ENCODE data around the gene DNAJC1.
A peak's percentile ranks its signal among the peaks of the same experiment; 100 is the strongest.

The DNAJC1 gene

GRCh38 chr10:21993360-21994001 lies 10.0 kb downstream of the DNAJC1 start:
- Histone ChIP-seq H4K12ac (ENCODE audit: low read depth, low read length) (no peak overlapping the region), H3K4me1 (ENCODE audit: control insufficient read depth in 1 of 2, insufficient read depth in 2 of 2, low read length in 2 of 2) (no peaks in the 10 kb centered on the region), H2BK5ac (ENCODE audit: low read depth, low read length, poor library complexity) (no peak overlapping the region), H3K4me2 (ENCODE audit: low read length) (no peak overlapping the region), H2AK5ac (ENCODE audit: low read length) (no peak overlapping the region), H3K23ac (ENCODE audit: low read length) (no peak overlapping the region), H3K9me3 (ENCODE audit: insufficient read depth, low read depth, low read length) (no peaks in the 10 kb centered on the region), H3K79me1 (ENCODE audit: low read length) (no peaks in the 10 kb centered on the region), H3K9ac (ENCODE audit: low read length) (no peak overlapping the region), H3K36me3 (ENCODE audit: control insufficient read depth in 1 of 2, insufficient read depth in 2 of 2, low read length in 2 of 2) (no peaks in the 10 kb centered on the region), H3K18ac (ENCODE audit: low read length) (no peak overlapping the region), H3K27ac (ENCODE audit: low read depth, low read length) (no peak overlapping the region), H3K27me3 (ENCODE audit: insufficient read depth, low read length) (no peaks in the 10 kb centered on the region), H3K4ac (ENCODE audit: low read depth, low read length) (no peak overlapping the region), H4K8ac (ENCODE audit: low read depth, low read length) (no peak overlapping the region), H3K4me3 (ENCODE audit: low read depth, low read length) (no peak overlapping the region), H2BK120ac (ENCODE audit: insufficient read depth, low read length, poor library complexity) (no peak overlapping the region), H4K91ac (ENCODE audit: low read depth, low read length) (no peak overlapping the region), H3K14ac (ENCODE audit: low read length) (no peak overlapping the region), H2BK12ac (ENCODE audit: low read length) (no peak overlapping the region), H2AFZ (ENCODE audit: insufficient read depth, low read length, poor library complexity) (no peak overlapping the region), H3K79me2 (ENCODE audit: control insufficient read depth, insufficient read depth, low read length, poor library complexity) (no peaks in the 10 kb centered on the region)
- peak in 1 of 2 donors; percentile 71 for DNase-seq
- WGBS (ENCODE audit: extremely low coverage, insufficient coverage, insufficient read length) = no CpG with 5 or more reads among the region's 7 CpGs

GRCh38 chr10:21991785-21992184 lies 11.7 kb downstream of the DNAJC1 start:
- no peak overlapping the region for H3K18ac ChIP-seq (ENCODE audit: low read length)
- no peak overlapping the region for H2BK12ac ChIP-seq (ENCODE audit: low read length)
- no peak overlapping the region for H2AFZ ChIP-seq (ENCODE audit: insufficient read depth, low read length, poor library complexity)
- H2BK5ac ChIP-seq (ENCODE audit: low read depth, low read length, poor library complexity) = no peak overlapping the region
- no peak overlapping the region for H2AK5ac ChIP-seq (ENCODE audit: low read length)
- H3K79me1 ChIP-seq (ENCODE audit: low read length) = no peaks in the 10 kb centered on the region
- no peak overlapping the region for H4K12ac ChIP-seq (ENCODE audit: low read depth, low read length)
- no peaks in the 10 kb centered on the region for H3K4me1 ChIP-seq (ENCODE audit: control insufficient read depth in 1 of 2, insufficient read depth in 2 of 2, low read length in 2 of 2)
- no peaks in the 10 kb centered on the region for H3K9me3 ChIP-seq (ENCODE audit: insufficient read depth, low read depth, low read length)
- H3K27me3 ChIP-seq (ENCODE audit: insufficient read depth, low read length) = no peaks in the 10 kb centered on the region
- no peak overlapping the region for H4K8ac ChIP-seq (ENCODE audit: low read depth, low read length)
- H3K9ac ChIP-seq (ENCODE audit: low read length) = no peak overlapping the region
- no peak overlapping the region for H3K23ac ChIP-seq (ENCODE audit: low read length)
- H3K36me3 ChIP-seq (ENCODE audit: control insufficient read depth in 1 of 2, insufficient read depth in 2 of 2, low read length in 2 of 2) = no peaks in the 10 kb centered on the region
- WGBS (ENCODE audit: extremely low coverage, insufficient coverage, insufficient read length) = no CpG with 5 or more reads among the region's 8 CpGs
- H3K14ac ChIP-seq (ENCODE audit: low read length) = no peak overlapping the region
- no peak overlapping the region for H2BK120ac ChIP-seq (ENCODE audit: insufficient read depth, low read length, poor library complexity)
- H3K4me3 ChIP-seq (ENCODE audit: low read depth, low read length) = no peak overlapping the region
- H3K79me2 ChIP-seq (ENCODE audit: control insufficient read depth, insufficient read depth, low read length, poor library complexity) = no peaks in the 10 kb centered on the region
- DNase-seq = no peak
- H4K91ac ChIP-seq (ENCODE audit: low read depth, low read length) = no peak overlapping the region
- H3K4me2 ChIP-seq (ENCODE audit: low read length) = no peak overlapping the region
- no peak overlapping the region for H3K4ac ChIP-seq (ENCODE audit: low read depth, low read length)
- H3K27ac ChIP-seq (ENCODE audit: low read depth, low read length) = no peak overlapping the region

- H2BK5ac ChIP-seq (ENCODE audit: low read depth, low read length, poor library complexity) = no peak overlapping the region
- H3K27me3 ChIP-seq (ENCODE audit: insufficient read depth, low read length) = no peaks in the 10 kb centered on the region
- no peak overlapping the region for H4K8ac ChIP-seq (ENCODE audit: low read depth, low read length)
- no peak for DNase-seq
- no peaks in the 10 kb centered on the region for H3K79me1 ChIP-seq (ENCODE audit: low read length)
- WGBS (ENCODE audit: extremely low coverage, insufficient coverage, insufficient read length) = no CpG with 5 or more reads among the region's 1 CpG
- H3K4me1 ChIP-seq (ENCODE audit: control insufficient read depth in 1 of 2, insufficient read depth in 2 of 2, low read length in 2 of 2) = no peaks in the 10 kb centered on the region
- no peak overlapping the region for H3K9ac ChIP-seq (ENCODE audit: low read length)
- H3K79me2 ChIP-seq (ENCODE audit: control insufficient read depth, insufficient read depth, low read length, poor library complexity) = no peaks in the 10 kb centered on the region
- no peak overlapping the region for H4K91ac ChIP-seq (ENCODE audit: low read depth, low read length)
- no peak overlapping the region for H3K18ac ChIP-seq (ENCODE audit: low read length)
- no peak overlapping the region for H2AFZ ChIP-seq (ENCODE audit: insufficient read depth, low read length, poor library complexity)
- no peak overlapping the region for H2BK12ac ChIP-seq (ENCODE audit: low read length)
- no peak overlapping the region for H3K14ac ChIP-seq (ENCODE audit: low read length)
- H2AK5ac ChIP-seq (ENCODE audit: low read length) = no peak overlapping the region
- no peak overlapping the region for H4K12ac ChIP-seq (ENCODE audit: low read depth, low read length)
- H3K4ac ChIP-seq (ENCODE audit: low read depth, low read length) = no peak overlapping the region
- no peaks in the 10 kb centered on the region for H3K36me3 ChIP-seq (ENCODE audit: control insufficient read depth in 1 of 2, insufficient read depth in 2 of 2, low read length in 2 of 2)
- H3K27ac ChIP-seq (ENCODE audit: low read depth, low read length) = no peak overlapping the region
- H3K23ac ChIP-seq (ENCODE audit: low read length) = no peak overlapping the region
- no peak overlapping the region for H3K4me3 ChIP-seq (ENCODE audit: low read depth, low read length)
- no peak overlapping the region for H3K4me2 ChIP-seq (ENCODE audit: low read length)
- no peak overlapping the region for H2BK120ac ChIP-seq (ENCODE audit: insufficient read depth, low read length, poor library complexity)
- no peaks in the 10 kb centered on the region for H3K9me3 ChIP-seq (ENCODE audit: insufficient read depth, low read depth, low read length)
These were observed 13.1 kb downstream of the DNAJC1 start for GRCh38 chr10:21990449-21990848.

- Histone ChIP-seq H4K91ac (ENCODE audit: low read depth, low read length) (no peak overlapping the region), H3K9ac (ENCODE audit: low read length) (no peak overlapping the region), H3K27me3 (ENCODE audit: insufficient read depth, low read length) (no peaks in the 10 kb centered on the region), H3K27ac (ENCODE audit: low read depth, low read length) (no peak overlapping the region), H3K36me3 (ENCODE audit: control insufficient read depth in 1 of 2, insufficient read depth in 2 of 2, low read length in 2 of 2) (no peaks in the 10 kb centered on the region), H3K18ac (ENCODE audit: low read length) (no peak overlapping the region), H3K4ac (ENCODE audit: low read depth, low read length) (no peak overlapping the region), H3K23ac (ENCODE audit: low read length) (no peak overlapping the region), H3K9me3 (ENCODE audit: insufficient read depth, low read depth, low read length) (no peaks in the 10 kb centered on the region), H3K4me3 (ENCODE audit: low read depth, low read length) (no peak overlapping the region), H2AK5ac (ENCODE audit: low read length) (no peak overlapping the region), H3K79me2 (ENCODE audit: control insufficient read depth, insufficient read depth, low read length, poor library complexity) (no peaks in the 10 kb centered on the region), H2BK120ac (ENCODE audit: insufficient read depth, low read length, poor library complexity) (no peak overlapping the region), H2AFZ (ENCODE audit: insufficient read depth, low read length, poor library complexity) (no peak overlapping the region), H3K4me1 (ENCODE audit: control insufficient read depth in 1 of 2, insufficient read depth in 2 of 2, low read length in 2 of 2) (no peaks in the 10 kb centered on the region), H3K79me1 (ENCODE audit: low read length) (no peaks in the 10 kb centered on the region), H3K4me2 (ENCODE audit: low read length) (no peak overlapping the region), H4K12ac (ENCODE audit: low read depth, low read length) (no peak overlapping the region), H4K8ac (ENCODE audit: low read depth, low read length) (no peak overlapping the region), H3K14ac (ENCODE audit: low read length) (no peak overlapping the region), H2BK12ac (ENCODE audit: low read length) (no peak overlapping the region), H2BK5ac (ENCODE audit: low read depth, low read length, poor library complexity) (no peak overlapping the region)
- WGBS (ENCODE audit: extremely low coverage, insufficient coverage, insufficient read length) = no CpG with 5 or more reads among the region's 5 CpGs
- DNase-seq = peak; percentile 35 to 64
These were observed 13.9 kb downstream of the DNAJC1 start for GRCh38 chr10:21989453-21990154.
